Mucosa of rectum (tissue), 2 donors: Measurements from ENCODE around the gene MIER3.

Experiments
- H3K27ac ChIP-seq, 2 donors: one replicate each; pipeline ENCODE4 v1.7.0; 2013; ENCODE audit warnings: inconsistent platforms in 2 of 2, low read depth in 2 of 2, low read length in 2 of 2
- H3K27me3 ChIP-seq, 2 donors: one replicate each; pipeline ENCODE4 v1.7.0; 2013; ENCODE audit warnings: low read length in 2 of 2; ENCODE audit not compliant: control insufficient read depth in 2 of 2, insufficient read depth in 2 of 2
- H3K36me3 ChIP-seq, 2 donors: one replicate each; pipeline ENCODE4 v1.7.0; 2013; ENCODE audit warnings: low read length in 2 of 2; ENCODE audit not compliant: control insufficient read depth in 2 of 2, insufficient read depth in 2 of 2
- H3K4me1 ChIP-seq, 2 donors: one replicate each; pipeline ENCODE4 v1.7.0; 2013; ENCODE audit warnings: low read length in 2 of 2, mild to moderate bottlenecking in 1 of 2; ENCODE audit not compliant: control insufficient read depth in 2 of 2, insufficient read depth in 2 of 2
- H3K4me3 ChIP-seq, 2 donors: one replicate each; pipeline ENCODE4 v1.7.0; 2013; ENCODE audit warnings: low read length in 2 of 2
- H3K9ac ChIP-seq, 2 donors: one replicate each; pipeline ENCODE4 v1.7.0; 2013; ENCODE audit warnings: low read length in 2 of 2, low read depth in 1 of 2, mild to moderate bottlenecking in 1 of 2
- H3K9me3 ChIP-seq, 2 donors: one replicate each; pipeline ENCODE4 v1.7.0; 2013; ENCODE audit warnings: low read length in 2 of 2; ENCODE audit not compliant: control insufficient read depth in 2 of 2
- donor health status: healthy.
- donor health status: Normal muscosa, but diverticular disease.

The MIER3 gene, protein sequence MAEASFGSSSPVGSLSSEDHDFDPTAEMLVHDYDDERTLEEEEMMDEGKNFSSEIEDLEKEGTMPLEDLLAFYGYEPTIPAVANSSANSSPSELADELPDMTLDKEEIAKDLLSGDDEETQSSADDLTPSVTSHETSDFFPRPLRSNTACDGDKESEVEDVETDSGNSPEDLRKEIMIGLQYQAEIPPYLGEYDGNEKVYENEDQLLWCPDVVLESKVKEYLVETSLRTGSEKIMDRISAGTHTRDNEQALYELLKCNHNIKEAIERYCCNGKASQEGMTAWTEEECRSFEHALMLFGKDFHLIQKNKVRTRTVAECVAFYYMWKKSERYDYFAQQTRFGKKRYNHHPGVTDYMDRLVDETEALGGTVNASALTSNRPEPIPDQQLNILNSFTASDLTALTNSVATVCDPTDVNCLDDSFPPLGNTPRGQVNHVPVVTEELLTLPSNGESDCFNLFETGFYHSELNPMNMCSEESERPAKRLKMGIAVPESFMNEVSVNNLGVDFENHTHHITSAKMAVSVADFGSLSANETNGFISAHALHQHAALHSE

GRCh38 chr5:56951946-56952691 lies at the start of gene MIER3:
Gene MIER3, minus strand, starts transcription at chr5:56952123. Its CDS starts 21 bp downstream, at chr5:56952102.
- peaks cover 0 to 5% of the 10 kb centered on the region in 2 donors for H3K36me3 ChIP-seq
- H3K27me3 ChIP-seq = no peaks in the 10 kb centered on the region
- H3K4me3 ChIP-seq = peak within 1 kb of the TSS; percentile 85 to 92
- H3K9me3 ChIP-seq = no peaks in the 10 kb centered on the region
- H3K9ac ChIP-seq = peak within 1 kb of the TSS; percentile 85 to 90
- H3K4me1 ChIP-seq = peaks cover 9 to 11% of the 10 kb centered on the region in 2 donors
- H3K27ac ChIP-seq = peak within 1 kb of the TSS; percentile 80 to 87

- no peaks in the 10 kb centered on the region for H3K27me3 ChIP-seq
- no peaks in the 10 kb centered on the region for H3K36me3 ChIP-seq
- H3K4me3 ChIP-seq = no peak overlapping the region
- H3K9me3 ChIP-seq = no peaks in the 10 kb centered on the region
- H3K27ac ChIP-seq = no peak overlapping the region
- no peak overlapping the region for H3K9ac ChIP-seq
- no peaks in the 10 kb centered on the region for H3K4me1 ChIP-seq
Measured at GRCh38 chr5:56995596-56995995, 43.7 kb upstream of the MIER3 start.

DNA sequence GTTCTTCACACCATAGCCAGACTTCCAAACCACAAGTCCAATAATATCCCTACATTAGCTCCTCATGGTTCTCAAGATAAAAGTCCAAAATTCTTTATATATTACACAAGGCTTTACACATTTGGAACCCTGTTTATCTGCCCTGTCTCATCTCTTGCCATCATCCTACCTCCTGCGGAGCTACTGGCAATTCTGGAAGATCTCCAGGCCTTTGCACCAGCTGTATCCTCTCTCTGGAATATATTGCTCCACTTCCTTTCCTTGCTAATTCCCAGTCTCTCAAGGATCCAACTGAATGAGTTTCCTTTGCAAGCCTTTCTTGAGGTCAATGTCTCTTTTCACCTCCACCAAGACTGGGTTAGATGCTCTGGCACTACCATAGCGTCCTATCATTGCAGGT lies 41.3 kb upstream of the MIER3 start:
- H3K36me3 ChIP-seq = no peaks in the 10 kb centered on the region
- H3K4me1 ChIP-seq = no peaks in the 10 kb centered on the region
- H3K4me3 ChIP-seq = no peak overlapping the region
- H3K9me3 ChIP-seq = no peaks in the 10 kb centered on the region
- H3K9ac ChIP-seq = no peak overlapping the region
- no peaks in the 10 kb centered on the region for H3K27me3 ChIP-seq
- H3K27ac ChIP-seq = no peak overlapping the region

DNA sequence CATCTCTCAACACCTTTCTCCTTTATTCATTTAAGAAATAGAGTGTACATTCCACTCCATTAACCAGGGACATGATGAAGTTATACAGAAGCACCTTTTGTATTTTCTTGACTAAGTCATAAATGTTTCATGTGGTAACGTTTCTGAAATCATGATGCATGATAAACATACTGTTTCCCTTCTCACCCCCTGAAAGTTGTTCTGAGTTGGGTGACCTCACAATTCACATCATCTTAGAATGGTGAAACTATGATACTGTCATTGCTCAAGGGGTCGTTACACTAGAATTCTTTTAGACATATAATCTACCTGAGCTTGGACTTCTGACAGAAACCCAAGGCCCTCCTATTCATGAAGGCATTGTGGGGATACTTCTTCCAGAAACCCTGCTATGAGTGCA lies 37.8 kb upstream of the MIER3 start:
- Histone ChIP-seq H3K27ac (no peak overlapping the region), H3K9me3 (no peaks in the 10 kb centered on the region), H3K36me3 (no peaks in the 10 kb centered on the region), H3K4me3 (no peak overlapping the region), H3K9ac (no peak overlapping the region), H3K4me1 (no peaks in the 10 kb centered on the region), H3K27me3 (no peaks in the 10 kb centered on the region)

DNA sequence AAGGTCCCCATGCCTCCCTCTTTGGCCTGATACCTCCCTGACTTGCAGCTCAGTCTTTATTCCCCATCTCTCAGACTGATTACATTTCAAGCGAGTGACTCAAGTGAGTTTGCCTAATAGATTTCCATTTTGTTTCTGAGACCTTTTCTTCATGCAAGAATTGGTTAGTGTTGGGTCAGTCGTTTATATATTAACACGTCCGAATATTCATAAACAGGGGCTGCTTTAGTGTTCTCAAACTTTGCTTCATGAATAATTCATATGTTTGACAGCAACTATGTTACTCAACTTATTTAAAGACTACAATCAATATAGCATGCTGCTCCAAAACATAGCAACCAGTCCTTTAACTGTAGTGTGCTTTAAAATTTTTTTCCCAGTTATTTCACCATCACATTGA lies 36.6 kb upstream of the MIER3 start:
- Histone ChIP-seq H3K4me1 (no peaks in the 10 kb centered on the region), H3K36me3 (no peaks in the 10 kb centered on the region), H3K4me3 (no peak overlapping the region), H3K9me3 (no peaks in the 10 kb centered on the region), H3K27me3 (no peaks in the 10 kb centered on the region), H3K9ac (no peak overlapping the region), H3K27ac (no peak overlapping the region)

DNA sequence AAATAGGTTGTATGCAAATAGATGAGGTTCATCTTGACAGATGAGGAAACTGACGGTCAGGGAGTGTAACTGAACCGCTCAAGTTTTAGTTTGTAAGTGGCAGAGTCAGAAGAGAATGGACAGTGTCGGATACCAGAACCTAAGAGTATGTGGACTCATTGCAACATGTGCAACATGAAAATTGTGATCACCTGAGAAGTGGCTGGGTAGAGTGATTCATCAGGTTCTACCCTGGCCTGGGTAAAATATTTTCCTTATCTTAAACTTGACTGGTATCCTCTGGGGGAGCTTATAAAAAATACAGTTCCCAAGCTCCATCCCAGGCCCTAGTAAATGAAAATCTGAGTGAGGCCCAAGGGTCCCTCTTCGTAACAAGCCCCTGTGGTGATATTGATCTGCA lies 35.2 kb upstream of the MIER3 start:
- H3K36me3 ChIP-seq = no peaks in the 10 kb centered on the region
- H3K9ac ChIP-seq = no peak overlapping the region
- no peak overlapping the region for H3K27ac ChIP-seq

GRCh38 chr5:56986626-56986947 lies 34.7 kb upstream of the MIER3 start:
- no peak overlapping the region for H3K9ac ChIP-seq
- no peaks in the 10 kb centered on the region for H3K9me3 ChIP-seq
- no peaks in the 10 kb centered on the region for H3K27me3 ChIP-seq
- H3K4me3 ChIP-seq = no peak overlapping the region
- H3K36me3 ChIP-seq = no peaks in the 10 kb centered on the region
- no peaks in the 10 kb centered on the region for H3K4me1 ChIP-seq
- no peak overlapping the region for H3K27ac ChIP-seq

More for the DNA sequence above, 35.2 kb upstream of the MIER3 start:
- no peaks in the 10 kb centered on the region for H3K27me3 ChIP-seq
- H3K4me1 ChIP-seq = no peaks in the 10 kb centered on the region
- no peak overlapping the region for H3K4me3 ChIP-seq
- H3K9me3 ChIP-seq = no peaks in the 10 kb centered on the region

- no peak overlapping the region for H3K4me3 ChIP-seq
- no peak overlapping the region for H3K9ac ChIP-seq
- H3K36me3 ChIP-seq = no peaks in the 10 kb centered on the region
- no peaks in the 10 kb centered on the region for H3K4me1 ChIP-seq
- H3K27ac ChIP-seq = no peak overlapping the region
- H3K27me3 ChIP-seq = no peaks in the 10 kb centered on the region
- H3K9me3 ChIP-seq = no peaks in the 10 kb centered on the region
Measured at GRCh38 chr5:56985936-56986625, 34.2 kb upstream of the MIER3 start.

- H3K4me1 ChIP-seq = no peaks in the 10 kb centered on the region
- H3K4me3 ChIP-seq = no peak overlapping the region
- H3K9ac ChIP-seq = no peak overlapping the region
- no peaks in the 10 kb centered on the region for H3K27me3 ChIP-seq
- H3K36me3 ChIP-seq = no peaks in the 10 kb centered on the region
- H3K9me3 ChIP-seq = no peaks in the 10 kb centered on the region
- H3K27ac ChIP-seq = no peak overlapping the region
Measured at GRCh38 chr5:56984445-56984844, 32.5 kb upstream of the MIER3 start.
